ENCODE data around the gene C1orf21. TPM values are rescaled to one million over a fixed set of nuclear protein-coding genes. Genes with fewer than 3 reads are reported as not detected.

C1orf21 gene
- total and polyA plus RNA-seq, 2 donors, result 13.6 to 42.7 TPM

DNA sequence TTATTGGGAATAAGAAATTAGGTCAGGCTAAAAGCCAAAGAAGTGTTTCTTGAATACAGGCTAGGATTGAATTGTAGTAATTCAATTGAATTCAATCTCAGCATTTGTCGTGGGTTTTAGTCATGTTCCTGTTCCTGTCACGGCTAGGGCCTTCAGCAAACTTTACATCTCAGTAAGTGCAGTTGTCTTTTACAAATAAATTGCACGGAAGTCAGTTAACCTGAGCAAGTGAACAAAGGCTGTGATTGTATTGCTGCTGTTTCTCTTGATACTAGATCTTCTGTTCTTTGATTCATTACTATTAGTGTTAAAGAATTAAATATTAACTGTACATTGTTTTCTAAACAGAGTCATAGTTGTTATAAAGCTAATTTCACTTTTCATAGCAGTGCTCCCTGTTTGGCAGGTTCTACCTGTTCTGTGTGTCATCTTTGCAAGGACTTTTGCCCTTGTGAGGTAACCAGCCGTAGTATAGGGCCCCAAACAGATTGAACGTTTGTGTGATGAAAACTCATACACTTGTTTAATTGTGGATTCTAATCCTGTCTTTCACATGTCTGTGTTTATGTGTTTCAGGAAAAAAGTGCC lies 203.4 kb downstream of the C1orf21 start:
- no peak for DNase-seq (ENCODE audit: low read depth in 6 of 9, low spot score in 9 of 9)

DNA sequence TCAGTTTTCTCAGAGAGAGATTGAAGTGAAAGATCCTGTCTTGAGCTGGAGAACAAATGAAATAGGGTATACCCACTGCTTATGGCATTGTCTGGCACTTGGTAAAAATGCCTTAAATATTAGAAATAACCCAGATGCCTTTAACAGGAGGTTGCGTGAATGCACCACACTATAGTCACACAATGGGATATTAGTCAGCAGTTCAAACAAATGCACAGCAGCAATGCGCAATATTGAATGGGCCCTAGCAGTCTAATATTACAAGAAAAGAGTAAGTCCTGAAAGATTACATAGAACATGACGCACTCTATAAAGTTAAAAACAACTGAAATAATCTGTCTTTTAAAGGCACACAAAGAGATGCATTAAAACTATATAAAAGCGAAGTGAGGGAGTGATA lies 206.8 kb downstream of the C1orf21 start:
- DNase-seq (ENCODE audit: low read depth in 6 of 9, low spot score in 9 of 9), result no peak
- WGBS, result 86% methylated on average over 4 of the region's 4 CpGs
- Histone ChIP-seq H3K9me3 (ENCODE audit: control insufficient read depth in 2 of 2, insufficient read depth in 1 of 2, low read length in 1 of 2) (no peaks in the 10 kb centered on the region), H3K27me3 (ENCODE audit: control insufficient read depth in 2 of 2, insufficient read depth in 1 of 2, low read length in 1 of 2) (no peaks in the 10 kb centered on the region), H3K4me1 (ENCODE audit: control insufficient read depth in 2 of 2, insufficient read depth in 2 of 2, low read length in 2 of 2) (no peaks in the 10 kb centered on the region), H3K36me3 (ENCODE audit: control insufficient read depth in 2 of 2, insufficient read depth in 2 of 2, low read length in 1 of 2) (no peaks in the 10 kb centered on the region), H3K4me3 (ENCODE audit: low read length in 2 of 2) (no peak overlapping the region), H3K27ac (ENCODE audit: low read depth in 1 of 2, low read length in 1 of 2) (no peak overlapping the region)

More for the DNA sequence above, 203.4 kb downstream of the C1orf21 start:
- no peaks in the 10 kb centered on the region for H3K9me3 ChIP-seq (ENCODE audit: control insufficient read depth in 2 of 2, insufficient read depth in 1 of 2, low read length in 1 of 2)
- H3K36me3 ChIP-seq (ENCODE audit: control insufficient read depth in 2 of 2, insufficient read depth in 2 of 2, low read length in 1 of 2), result no peaks in the 10 kb centered on the region
- H3K4me1 ChIP-seq (ENCODE audit: control insufficient read depth in 2 of 2, insufficient read depth in 2 of 2, low read length in 2 of 2), result no peaks in the 10 kb centered on the region
- 95% methylated on average over 5 of the region's 5 CpGs for WGBS
- H3K4me3 ChIP-seq (ENCODE audit: low read length in 2 of 2), result no peak overlapping the region
- no peaks in the 10 kb centered on the region for H3K27me3 ChIP-seq (ENCODE audit: control insufficient read depth in 2 of 2, insufficient read depth in 1 of 2, low read length in 1 of 2)
- no peak overlapping the region for H3K27ac ChIP-seq (ENCODE audit: low read depth in 1 of 2, low read length in 1 of 2)

DNA sequence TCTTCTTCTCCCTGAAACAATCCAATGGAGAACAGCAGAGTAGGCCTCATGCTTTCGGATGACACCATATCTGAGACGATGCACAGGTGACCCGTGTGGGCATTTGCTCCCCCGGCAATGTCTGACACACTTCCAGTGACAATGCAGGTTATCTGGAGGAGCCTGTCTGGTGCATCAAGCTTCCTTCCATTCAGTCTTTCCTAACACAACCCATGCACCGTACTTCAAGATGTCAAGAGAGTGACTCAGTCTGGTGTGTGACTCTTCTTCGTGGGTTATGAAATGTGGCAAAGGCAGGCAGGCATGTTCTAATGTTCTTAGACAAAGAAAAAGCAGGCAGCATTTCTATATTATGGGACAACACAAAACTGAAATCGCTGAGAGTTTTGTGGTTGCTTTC lies 208.8 kb downstream of the C1orf21 start:
- DNase-seq (ENCODE audit: low read depth in 6 of 9, low spot score in 9 of 9), result no peak
- H3K9me3 ChIP-seq (ENCODE audit: control insufficient read depth in 2 of 2, insufficient read depth in 1 of 2, low read length in 1 of 2), result no peaks in the 10 kb centered on the region
- WGBS, result 95% methylated on average over 7 of the region's 7 CpGs
- no peak overlapping the region for H3K4me3 ChIP-seq (ENCODE audit: low read length in 2 of 2)
- no peaks in the 10 kb centered on the region for H3K27me3 ChIP-seq (ENCODE audit: control insufficient read depth in 2 of 2, insufficient read depth in 1 of 2, low read length in 1 of 2)
- H3K27ac ChIP-seq (ENCODE audit: low read depth in 1 of 2, low read length in 1 of 2), result no peak overlapping the region
- H3K36me3 ChIP-seq (ENCODE audit: control insufficient read depth in 2 of 2, insufficient read depth in 2 of 2, low read length in 1 of 2), result no peaks in the 10 kb centered on the region
- H3K4me1 ChIP-seq (ENCODE audit: control insufficient read depth in 2 of 2, insufficient read depth in 2 of 2, low read length in 2 of 2), result no peaks in the 10 kb centered on the region

DNA sequence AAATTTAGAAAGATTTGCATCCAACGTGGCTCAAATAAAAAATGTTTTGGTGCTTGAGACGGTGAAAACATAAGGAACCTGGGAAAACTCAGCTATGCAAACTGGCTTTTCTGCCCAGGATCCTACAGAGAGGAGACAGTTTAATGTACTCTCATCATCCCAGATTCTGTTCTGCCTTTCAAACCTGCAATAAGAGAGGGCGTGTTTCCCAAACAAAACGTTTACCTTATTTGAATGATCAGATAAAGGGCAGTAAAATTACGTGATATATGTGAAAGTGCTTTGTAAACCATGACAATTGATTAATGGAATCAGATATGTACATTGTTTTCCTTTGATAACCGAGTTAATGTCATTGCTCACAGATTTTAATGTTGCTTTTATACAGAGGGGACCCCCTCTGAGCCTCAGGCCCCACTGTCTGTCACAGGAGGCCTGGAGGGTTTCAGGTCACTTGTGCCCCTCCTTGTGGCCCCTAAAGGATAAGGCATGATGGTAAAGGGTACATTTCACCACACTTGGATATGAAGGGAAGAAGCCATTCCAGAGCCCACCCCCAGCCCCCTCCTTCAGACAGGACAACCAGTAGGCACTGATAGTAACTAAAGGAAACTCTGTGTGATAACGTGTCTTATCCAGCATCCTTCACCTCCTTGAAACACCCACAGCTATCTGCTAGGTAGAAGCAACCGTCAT lies 210.3 kb downstream of the C1orf21 start:
- Histone ChIP-seq H3K36me3 (ENCODE audit: control insufficient read depth in 2 of 2, insufficient read depth in 2 of 2, low read length in 1 of 2) (no peaks in the 10 kb centered on the region), H3K4me3 (ENCODE audit: low read length in 2 of 2) (no peak overlapping the region), H3K27me3 (ENCODE audit: control insufficient read depth in 2 of 2, insufficient read depth in 1 of 2, low read length in 1 of 2) (no peaks in the 10 kb centered on the region), H3K27ac (ENCODE audit: low read depth in 1 of 2, low read length in 1 of 2) (no peak overlapping the region), H3K4me1 (ENCODE audit: control insufficient read depth in 2 of 2, insufficient read depth in 2 of 2, low read length in 2 of 2) (no peaks in the 10 kb centered on the region), H3K9me3 (ENCODE audit: control insufficient read depth in 2 of 2, insufficient read depth in 1 of 2, low read length in 1 of 2) (no peaks in the 10 kb centered on the region)
- 95% methylated on average over 8 of the region's 8 CpGs for WGBS
- DNase-seq (ENCODE audit: low read depth in 6 of 9, low spot score in 9 of 9), result no peak

DNA sequence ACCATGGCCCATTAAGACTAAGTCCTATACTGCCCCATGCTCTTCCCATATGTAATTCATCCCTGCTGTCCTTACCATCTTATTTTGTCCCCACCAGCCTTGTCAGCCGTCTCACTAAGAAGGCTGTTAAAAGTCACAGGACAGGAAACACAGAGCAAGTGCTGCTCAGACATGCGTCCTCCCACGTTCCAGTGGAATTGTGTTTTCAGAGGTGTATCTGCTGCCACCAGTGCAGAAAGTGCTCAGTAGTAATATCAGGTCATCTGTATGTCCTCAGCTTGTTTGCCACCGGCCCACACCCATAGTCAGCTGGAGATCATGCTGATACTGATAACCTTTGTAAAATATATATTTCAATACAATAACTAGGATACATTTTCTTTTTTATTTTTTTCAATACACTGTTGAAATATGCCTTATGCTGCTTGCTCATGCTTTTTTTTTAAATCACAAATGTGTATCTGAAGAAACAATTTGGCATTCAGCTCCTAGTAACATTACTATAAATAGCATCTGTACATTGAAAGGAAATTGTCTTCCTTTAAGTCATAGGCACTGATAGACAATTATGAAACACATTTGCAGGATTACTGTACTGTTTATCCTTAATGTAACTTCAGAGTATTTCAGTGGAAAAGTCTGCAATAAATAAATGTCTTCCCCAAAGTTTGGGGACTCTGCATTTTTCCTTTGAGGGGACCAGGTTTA lies 211.0 kb downstream of the C1orf21 start:
- Histone ChIP-seq H3K9me3 (ENCODE audit: control insufficient read depth in 2 of 2, insufficient read depth in 1 of 2, low read length in 1 of 2) (no peaks in the 10 kb centered on the region), H3K27ac (ENCODE audit: low read depth in 1 of 2, low read length in 1 of 2) (no peak overlapping the region), H3K36me3 (ENCODE audit: control insufficient read depth in 2 of 2, insufficient read depth in 2 of 2, low read length in 1 of 2) (no peaks in the 10 kb centered on the region), H3K4me1 (ENCODE audit: control insufficient read depth in 2 of 2, insufficient read depth in 2 of 2, low read length in 2 of 2) (no peaks in the 10 kb centered on the region), H3K27me3 (ENCODE audit: control insufficient read depth in 2 of 2, insufficient read depth in 1 of 2, low read length in 1 of 2) (no peaks in the 10 kb centered on the region), H3K4me3 (ENCODE audit: low read length in 2 of 2) (no peak overlapping the region)
- WGBS, result 89% methylated on average over 4 of the region's 4 CpGs
- DNase-seq (ENCODE audit: low read depth in 6 of 9, low spot score in 9 of 9), result no peak

DNA sequence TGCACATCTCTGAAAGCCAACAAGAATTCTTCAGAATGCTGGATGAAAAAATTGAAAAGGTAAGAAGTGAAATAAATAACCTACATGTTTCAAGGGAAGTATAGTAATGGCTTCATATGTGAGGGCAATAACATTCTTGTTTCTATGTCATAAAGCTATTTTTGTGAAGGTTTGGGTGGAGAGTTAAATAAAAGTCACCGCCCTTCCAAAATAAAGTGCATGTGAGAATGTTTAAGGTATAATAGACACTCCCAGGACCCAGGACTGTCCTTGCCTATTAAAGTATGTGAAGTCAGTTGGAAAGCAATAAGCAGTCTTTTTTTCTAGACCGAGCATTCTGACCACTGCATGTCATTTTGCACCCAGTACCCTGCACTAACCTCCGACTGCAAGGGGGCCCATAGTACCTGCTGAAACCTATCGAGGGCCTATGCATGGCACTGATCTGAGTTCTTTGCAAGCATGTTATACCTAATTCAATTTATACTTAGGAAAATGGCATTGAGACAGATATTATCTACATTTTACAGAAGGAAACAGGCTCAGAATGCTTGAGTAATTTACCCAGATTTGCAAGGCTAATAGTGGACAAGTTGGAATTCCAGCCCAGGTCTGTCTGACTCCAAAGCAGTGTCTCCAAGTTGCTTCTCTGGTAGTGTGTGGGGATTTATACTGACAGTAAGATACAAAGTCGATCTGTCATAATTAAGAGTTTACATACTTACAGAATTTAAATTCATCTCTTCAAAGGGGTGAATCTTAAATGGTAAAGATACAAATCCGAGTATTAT lies 211.8 kb downstream of the C1orf21 start:
- H3K27me3 ChIP-seq (ENCODE audit: control insufficient read depth in 2 of 2, insufficient read depth in 1 of 2, low read length in 1 of 2), result no peaks in the 10 kb centered on the region
- no peak overlapping the region for H3K4me3 ChIP-seq (ENCODE audit: low read length in 2 of 2)
- no peaks in the 10 kb centered on the region for H3K4me1 ChIP-seq (ENCODE audit: control insufficient read depth in 2 of 2, insufficient read depth in 2 of 2, low read length in 2 of 2)
- 98% methylated on average over 6 of the region's 6 CpGs for WGBS
- no peak overlapping the region for H3K27ac ChIP-seq (ENCODE audit: low read depth in 1 of 2, low read length in 1 of 2)
- H3K9me3 ChIP-seq (ENCODE audit: control insufficient read depth in 2 of 2, insufficient read depth in 1 of 2, low read length in 1 of 2), result no peaks in the 10 kb centered on the region
- DNase-seq (ENCODE audit: low read depth in 6 of 9, low spot score in 9 of 9), result no peak
- H3K36me3 ChIP-seq (ENCODE audit: control insufficient read depth in 2 of 2, insufficient read depth in 2 of 2, low read length in 1 of 2), result no peaks in the 10 kb centered on the region

DNA sequence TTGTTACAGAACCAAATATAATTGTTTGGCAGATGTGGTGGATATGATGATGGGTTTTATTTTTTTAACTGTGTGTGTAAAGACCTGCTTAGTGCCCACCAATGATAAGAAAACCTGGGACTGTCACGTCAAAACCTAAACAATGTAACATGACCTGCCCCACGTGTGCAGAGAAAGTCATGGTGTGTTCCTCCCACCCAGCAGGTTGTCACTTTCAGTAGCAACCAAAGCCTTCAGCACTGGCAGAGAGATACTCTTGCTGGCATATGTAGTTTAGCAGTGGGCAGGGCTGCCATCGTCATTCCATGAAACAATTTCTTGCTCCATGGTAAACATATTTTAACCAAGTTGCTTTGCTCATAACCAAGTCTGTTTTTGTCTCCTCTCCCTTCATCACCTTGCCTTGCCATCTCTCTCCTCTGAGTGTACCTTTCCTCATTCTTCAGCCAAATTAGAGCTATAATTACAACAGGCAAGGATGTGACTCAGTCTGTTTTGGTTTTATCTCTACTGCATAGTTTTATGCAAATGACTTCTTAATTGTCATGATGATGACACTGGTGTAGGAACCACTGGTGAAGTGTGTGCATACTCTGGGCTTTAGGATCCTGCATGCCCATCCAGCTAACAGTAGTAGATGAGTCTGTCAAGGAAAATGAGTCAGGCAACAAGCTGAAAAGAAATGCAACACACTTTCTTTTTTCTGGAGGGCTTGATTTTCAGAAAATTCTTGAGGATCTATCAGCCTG lies 217.5 kb downstream of the C1orf21 start:
- H3K27me3 ChIP-seq (ENCODE audit: control insufficient read depth in 2 of 2, insufficient read depth in 1 of 2, low read length in 1 of 2), result no peaks in the 10 kb centered on the region
- H3K4me3 ChIP-seq (ENCODE audit: low read length in 2 of 2), result no peak overlapping the region
- no peaks in the 10 kb centered on the region for H3K4me1 ChIP-seq (ENCODE audit: control insufficient read depth in 2 of 2, insufficient read depth in 2 of 2, low read length in 2 of 2)
- 97% methylated on average over 3 of the region's 3 CpGs for WGBS
- no peak for DNase-seq (ENCODE audit: low read depth in 6 of 9, low spot score in 9 of 9)
- no peaks in the 10 kb centered on the region for H3K9me3 ChIP-seq (ENCODE audit: control insufficient read depth in 2 of 2, insufficient read depth in 1 of 2, low read length in 1 of 2)
- no peaks in the 10 kb centered on the region for H3K36me3 ChIP-seq (ENCODE audit: control insufficient read depth in 2 of 2, insufficient read depth in 2 of 2, low read length in 1 of 2)
- no peak overlapping the region for H3K27ac ChIP-seq (ENCODE audit: low read depth in 1 of 2, low read length in 1 of 2)

DNA sequence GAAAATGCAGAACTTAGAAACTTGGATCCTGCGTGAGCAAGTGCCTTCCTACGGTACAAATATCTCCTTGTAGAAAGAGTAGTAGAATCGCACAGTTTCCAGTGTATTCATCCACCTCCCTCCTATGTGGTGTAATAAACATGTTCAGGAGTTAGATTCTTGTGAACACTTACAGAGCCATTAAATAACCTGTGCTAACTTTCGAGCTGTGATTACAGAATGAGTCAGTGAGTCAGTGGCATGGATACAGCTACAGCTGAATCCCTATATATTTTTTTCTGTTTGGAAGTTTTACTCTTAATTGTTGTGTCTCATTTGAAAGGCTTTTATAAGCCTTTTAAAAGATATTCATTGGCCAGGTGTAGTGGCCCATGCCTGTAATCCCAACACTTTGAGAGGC lies 219.1 kb downstream of the C1orf21 start:
- H3K36me3 ChIP-seq (ENCODE audit: control insufficient read depth in 2 of 2, insufficient read depth in 2 of 2, low read length in 1 of 2), result no peaks in the 10 kb centered on the region
- H3K4me3 ChIP-seq (ENCODE audit: low read length in 2 of 2), result no peak overlapping the region
- no peaks in the 10 kb centered on the region for H3K4me1 ChIP-seq (ENCODE audit: control insufficient read depth in 2 of 2, insufficient read depth in 2 of 2, low read length in 2 of 2)
- H3K27ac ChIP-seq (ENCODE audit: low read depth in 1 of 2, low read length in 1 of 2), result no peak overlapping the region
- H3K9me3 ChIP-seq (ENCODE audit: control insufficient read depth in 2 of 2, insufficient read depth in 1 of 2, low read length in 1 of 2), result no peaks in the 10 kb centered on the region
- 99% methylated on average over 4 of the region's 4 CpGs for WGBS
- DNase-seq (ENCODE audit: low read depth in 6 of 9, low spot score in 9 of 9), result no peak
- no peaks in the 10 kb centered on the region for H3K27me3 ChIP-seq (ENCODE audit: control insufficient read depth in 2 of 2, insufficient read depth in 1 of 2, low read length in 1 of 2)
